B cell (primary cell): Measurements from ENCODE around the gene WBP2. TPM values are rescaled to one million over a fixed set of nuclear protein-coding genes. Genes with fewer than 3 reads are reported as not detected.
A peak's percentile ranks its signal among the peaks of the same experiment; 100 is the strongest.

Source experiments
- ATAC-seq: fragments of 200-7000 bp; cut with Tn5 transposase; one replicate; pipeline ENCODE4 v1.10.0; 2021; ENCODE audit warnings: low read depth, mild to moderate bottlenecking, moderate number of reproducible peaks, moderate library complexity
- CTCF ChIA-PET: fragments of 350-600 bp; sonication (Branson Sonifier 250); formaldehyde crosslinking; loops from one replicate; lab custom pipeline; 2021; ENCODE audit warnings: antibody characterized with exemption, inconsistent platforms; lab: Charles Lee
- POLR2A ChIA-PET: fragments of 350-600 bp; sonication (Branson Sonifier 250); formaldehyde crosslinking; loops from one replicate; lab custom pipeline; 2021; ENCODE audit warnings: antibody characterized with exemption; lab: Charles Lee
- DNase-seq: peaks from one replicate; pipeline ENCODE4 v3.0.0; 2013
- H2AFZ ChIP-seq: 2 replicates; pipeline ENCODE4 v1.6.1; 2012; ENCODE audit warnings: mild to moderate bottlenecking, low read depth, low read length; ENCODE audit not compliant: insufficient read depth, poor library complexity, severe bottlenecking
- H3K27ac ChIP-seq, 2 donors: 1 replicate in 1 of 2; 2 replicates in 1 of 2; pipeline ENCODE4 v1.5.1; 2012 to 2013; ENCODE audit warnings: low read length in 2 of 2, mild to moderate bottlenecking in 2 of 2, moderate library complexity in 1 of 2
- H3K27me3 ChIP-seq, 4 experiments: fragments of 200-600 bp in 1 of 4; sonication (generic) in 1 of 4; replicated peaks in 1 of 4; 1 replicate in 2 of 4; 2 replicates in 2 of 4; pipeline versions ENCODE4 v1.6.1 to v1.7.0; 2013 to 2016; ENCODE audit warnings: low read length in 3 of 4, mild to moderate bottlenecking in 2 of 4, mixed read lengths in 1 of 4, moderate library complexity in 1 of 4; ENCODE audit not compliant: insufficient read depth in 4 of 4, control insufficient read depth in 3 of 4; ENCODE audit errors: control extremely low read depth in 1 of 4
- H3K36me3 ChIP-seq, 2 experiments: replicated peaks in 1 of 2; 1 replicate in 1 of 2; 2 replicates in 1 of 2; pipeline versions ENCODE4 v1.6.1 to v1.7.1; 2013; ENCODE audit warnings: low read length in 1 of 2; ENCODE audit not compliant: insufficient read depth in 2 of 2, control insufficient read depth in 1 of 2; ENCODE audit errors: control extremely low read depth in 1 of 2, extremely low read depth in 1 of 2
- H3K4me1 ChIP-seq, 2 donors: fragments of 200-600 bp in 1 of 2; sonication (generic) in 1 of 2; 1 replicate in 1 of 2; 2 replicates in 1 of 2; pipeline versions ENCODE4 v1.5.1 to v1.6.1; 2013 to 2017; ENCODE audit warnings: low read length in 2 of 2; ENCODE audit not compliant: control insufficient read depth in 2 of 2, insufficient read depth in 2 of 2
- H3K4me2 ChIP-seq: replicated peaks from 2 replicates; pipeline ENCODE3; 2012; ENCODE audit warnings: mild to moderate bottlenecking, low read depth, low read length; ENCODE audit not compliant: poor library complexity, severe bottlenecking
- H3K4me3 ChIP-seq, 5 experiments: fragments of 200-600 bp in 1 of 5; sonication (generic) in 1 of 5; 1 replicate in 3 of 5; 2 replicates in 2 of 5; pipeline versions ENCODE4 v1.5.1 to v1.7.0; 2011 to 2016; ENCODE audit warnings: low read length in 4 of 5, mild to moderate bottlenecking in 4 of 5, low read depth in 2 of 5, control low read depth in 1 of 5, moderate library complexity in 1 of 5; ENCODE audit not compliant: insufficient read depth in 1 of 5; ENCODE audit errors: control extremely low read depth in 1 of 5, extremely low read depth in 1 of 5
- H3K79me2 ChIP-seq: fragments of 200-600 bp; sonication (generic); one replicate; pipeline ENCODE4 v1.6.0; 2016; ENCODE audit warnings: low read length; ENCODE audit not compliant: control insufficient read depth, insufficient read depth
- H3K9ac ChIP-seq: fragments of 200-600 bp; sonication (generic); 2 replicates; pipeline ENCODE4 v1.6.1; 2017; ENCODE audit warnings: mild to moderate bottlenecking, low read length, moderate library complexity
- H3K9me3 ChIP-seq, 3 donors: one replicate each; pipeline versions ENCODE4 v1.6.1 to v1.7.1; 2013; ENCODE audit warnings: low read length in 2 of 3; ENCODE audit not compliant: control insufficient read depth in 2 of 3, insufficient read depth in 1 of 3; ENCODE audit errors: control extremely low read depth in 1 of 3
- H4K20me1 ChIP-seq: 2 replicates; pipeline ENCODE4 v1.6.0; 2012; ENCODE audit warnings: mild to moderate bottlenecking, low read length; ENCODE audit not compliant: insufficient read depth, control insufficient read depth, poor library complexity, severe bottlenecking
- H3K27ac Mint-ChIP-seq: one replicate; pipeline ENCODE4 v1.8.0; 2021; ENCODE audit warnings: mixed read lengths
- H3K27me3 Mint-ChIP-seq: one replicate; pipeline ENCODE4 v1.8.0; 2021; ENCODE audit warnings: mixed read lengths
- H3K4me1 Mint-ChIP-seq: one replicate; pipeline ENCODE4 v1.8.0; 2021; ENCODE audit warnings: mixed read lengths
- H3K4me3 Mint-ChIP-seq: one replicate; pipeline ENCODE4 v1.8.0; 2021; ENCODE audit warnings: mixed read lengths
- H3K9me3 Mint-ChIP-seq: one replicate; pipeline ENCODE4 v1.8.0; 2022; ENCODE audit warnings: mixed read lengths; ENCODE audit not compliant: insufficient read depth
- EZH2 ChIP-seq: IDR thresholded peaks from 2 replicates; pipeline ENCODE4 v1.6.1; 2012; ENCODE audit warnings: borderline replicate concordance, low read depth, mild to moderate bottlenecking, moderate library complexity, low read length; ENCODE audit not compliant: insufficient read depth, poor library complexity, severe bottlenecking
- WGBS: methylation state at CpG from one replicate; pipeline ENCODE4 v1.1.5; 2013; ENCODE audit warnings: missing lambda C conversion rate; ENCODE audit not compliant: insufficient coverage; 5-methylcytosine and 5-hydroxymethylcytosine counted together
- intact Hi-C: fragments of 100-400 bp; cut with micrococcal nuclease; formaldehyde crosslinking; loops from one replicate; pipeline ENCODE4 v1.10.0; 2022
- polyA plus RNA-seq: library from polyadenylated mRNA; depleted of rRNA; stranded (reverse); fragments of >200 nt; gene quantifications from 2 replicates; pipeline ENCODE4 v1.2.3, GENCODE V29; 2012
- total RNA-seq, 2 donors: library from RNA; stranded (reverse); fragments of 120-200 nt in 1 of 2; gene quantifications; 1 replicate in 1 of 2; 2 replicates in 1 of 2; pipeline versions ENCODE4 v1.2.3 to v1.2.4, GENCODE V29; 2013 to 2022
- TF ChIP-seq, protein P1 (sequence below): fragments of 200-600 bp; IDR thresholded peaks from one replicate; pipeline ENCODE4 v1.8.0; 2022; ENCODE audit warnings: antibody characterized with exemption, mild to moderate bottlenecking

The WBP2 gene
- total and polyA plus RNA-seq, 2 donors (not counting 1 experiment from before 2014, with no cell fraction given): 88.6 to 140 TPM

DNA sequence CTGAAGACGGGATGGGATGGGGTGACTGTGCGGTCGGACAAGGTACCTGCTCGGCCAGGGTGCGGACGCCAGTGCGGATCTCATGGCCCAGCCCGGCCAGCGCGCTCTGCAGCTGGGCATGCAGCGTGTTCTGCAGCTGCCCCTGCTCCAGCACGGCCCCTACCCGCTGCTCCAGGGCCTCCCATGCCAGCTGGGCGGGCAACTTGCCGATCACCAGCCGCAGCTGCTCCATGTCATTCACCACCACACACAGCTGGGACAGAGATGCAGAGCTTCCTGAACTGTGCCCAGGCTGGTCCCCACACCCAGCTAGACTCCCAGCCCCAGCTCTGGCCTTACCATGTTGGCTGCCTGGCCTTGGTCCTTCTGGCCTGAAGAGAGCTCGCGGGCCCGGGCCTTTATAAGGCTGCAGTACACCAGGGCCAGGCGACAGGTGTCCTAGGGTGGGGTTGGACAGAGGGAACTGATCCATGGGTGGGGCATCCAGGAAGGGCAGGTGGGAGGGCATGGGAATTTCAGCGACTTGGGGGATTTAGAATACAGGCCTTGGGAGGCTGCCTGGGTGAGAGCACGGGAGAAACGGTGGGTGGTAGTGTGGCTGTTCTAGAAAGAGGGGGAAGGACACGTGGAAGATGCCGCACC, 20.7 kb downstream of the WBP2 start:
- Histone ChIP-seq H3K9me3 (no peaks in the 10 kb centered on the region), H2AFZ (no peak overlapping the region), H3K36me3 (peaks cover 0 to 54% of the 10 kb centered on the region in 2 experiments), H3K79me2 (no peaks in the 10 kb centered on the region), H3K27me3 (no peaks in the 10 kb centered on the region), H4K20me1 (no peaks in the 10 kb centered on the region), H3K27ac (no peak overlapping the region), H3K9ac (no peak overlapping the region), H3K4me3 (no peak overlapping the region), H3K4me1 (peaks cover 4 to 5% of the 10 kb centered on the region in 2 donors), H3K4me2 (no peak overlapping the region)
- intact Hi-C loops: no loop called here
- Mint-ChIP-seq H3K27me3 (no peaks in the 10 kb centered on the region), H3K4me3 (no peak overlapping the region), H3K4me1 (peaks cover 13% of the 10 kb centered on the region), H3K9me3 (no peaks in the 10 kb centered on the region), H3K27ac (no peak overlapping the region)
- TF ChIP-seq, protein P1, sequence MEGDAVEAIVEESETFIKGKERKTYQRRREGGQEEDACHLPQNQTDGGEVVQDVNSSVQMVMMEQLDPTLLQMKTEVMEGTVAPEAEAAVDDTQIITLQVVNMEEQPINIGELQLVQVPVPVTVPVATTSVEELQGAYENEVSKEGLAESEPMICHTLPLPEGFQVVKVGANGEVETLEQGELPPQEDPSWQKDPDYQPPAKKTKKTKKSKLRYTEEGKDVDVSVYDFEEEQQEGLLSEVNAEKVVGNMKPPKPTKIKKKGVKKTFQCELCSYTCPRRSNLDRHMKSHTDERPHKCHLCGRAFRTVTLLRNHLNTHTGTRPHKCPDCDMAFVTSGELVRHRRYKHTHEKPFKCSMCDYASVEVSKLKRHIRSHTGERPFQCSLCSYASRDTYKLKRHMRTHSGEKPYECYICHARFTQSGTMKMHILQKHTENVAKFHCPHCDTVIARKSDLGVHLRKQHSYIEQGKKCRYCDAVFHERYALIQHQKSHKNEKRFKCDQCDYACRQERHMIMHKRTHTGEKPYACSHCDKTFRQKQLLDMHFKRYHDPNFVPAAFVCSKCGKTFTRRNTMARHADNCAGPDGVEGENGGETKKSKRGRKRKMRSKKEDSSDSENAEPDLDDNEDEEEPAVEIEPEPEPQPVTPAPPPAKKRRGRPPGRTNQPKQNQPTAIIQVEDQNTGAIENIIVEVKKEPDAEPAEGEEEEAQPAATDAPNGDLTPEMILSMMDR: no peak
- no peak for TF ChIP-seq EZH2
- ATAC-seq: no peak
- ChIA-PET POLR2A (interaction anchor here (0.6 to 1.1 kb wide), 3 partner anchors 19 to 63 kb away, joined by 3 to 5 read pairs (median 4); no protein-coding TSS in a partner anchor), CTCF (interaction anchor here (1.5 kb wide), 1 partner anchor 15 kb away, joined by 3 read pairs; no protein-coding TSS in a partner anchor)
- WGBS: 92% methylated on average over 25 of the region's 25 CpGs
- DNase-seq: no peak

DNA sequence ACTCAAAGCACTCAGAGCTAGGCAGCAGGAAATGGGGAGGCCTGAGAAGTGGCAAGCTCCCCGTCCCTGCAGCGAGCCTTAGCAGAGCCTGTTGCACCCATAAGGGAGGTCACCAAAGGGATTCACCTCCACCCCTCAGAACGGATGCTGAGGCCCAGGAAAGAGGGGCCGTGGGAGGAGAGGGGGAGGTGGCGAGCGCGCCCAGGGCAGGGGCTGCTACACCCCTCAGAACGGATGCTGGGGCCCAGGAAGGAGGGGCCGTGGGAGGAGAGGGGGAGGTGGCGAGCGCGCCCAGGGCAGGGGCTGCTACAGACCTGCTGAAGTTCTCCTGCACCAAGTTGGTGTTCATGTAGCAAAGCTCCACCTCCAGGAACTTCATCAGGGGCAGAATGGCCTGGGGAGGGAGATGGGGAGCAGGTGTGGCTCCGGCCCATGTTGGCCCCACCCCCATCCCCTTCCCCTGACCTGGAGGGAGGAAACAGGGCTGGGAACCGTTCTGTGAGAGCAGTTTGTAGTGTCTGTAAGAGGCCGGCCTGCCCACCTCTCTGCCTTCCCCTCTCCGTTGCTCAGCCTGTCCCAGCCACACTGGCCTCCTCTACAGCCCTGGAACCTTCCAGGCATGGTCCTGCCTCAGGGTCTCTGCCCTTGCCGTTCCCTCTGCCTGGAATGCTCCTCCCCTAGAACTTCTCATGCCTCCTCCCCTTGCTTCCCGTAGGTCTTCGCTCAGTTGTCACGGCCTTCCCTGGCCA, 22.3 kb downstream of the WBP2 start:
- ATAC-seq: no peak
- Mint-ChIP-seq H3K9me3 (no peaks in the 10 kb centered on the region), H3K4me1 (peaks cover 18% of the 10 kb centered on the region), H3K4me3 (no peak overlapping the region), H3K27me3 (no peaks in the 10 kb centered on the region), H3K27ac (peak overlapping the region; percentile 5)
- H3K27me3 ChIP-seq: no peaks in the 10 kb centered on the region
- H3K27ac ChIP-seq: peak overlapping the region in 1 of 2 donors; percentile 33
- no peak overlapping the region for H2AFZ ChIP-seq
- DNase-seq: no peak
- H3K9ac ChIP-seq: no peak overlapping the region
- no peak for TF ChIP-seq EZH2
- TF ChIP-seq, protein P1: no peak
- no peaks in the 10 kb centered on the region for H3K79me2 ChIP-seq
- POLR2A ChIA-PET: no interaction called here
- CTCF ChIA-PET: interaction anchor here (1.1 to 1.4 kb wide), 3 partner anchors 14 to 67 kb away, joined by 3 to 5 read pairs (median 3); partner anchors contain the start of gene GALK1
- no peaks in the 10 kb centered on the region for H4K20me1 ChIP-seq
- intact Hi-C loops: no loop called here
- peak overlapping the region; percentile 14 for H3K4me2 ChIP-seq
- no peaks in the 10 kb centered on the region for H3K9me3 ChIP-seq
- H3K4me3 ChIP-seq: no peak overlapping the region
- WGBS: 41% methylated on average over 14 of the region's 20 CpGs
- peaks cover 0 to 58% of the 10 kb centered on the region in 2 experiments for H3K36me3 ChIP-seq
- peaks cover 4 to 9% of the 10 kb centered on the region in 2 donors for H3K4me1 ChIP-seq
